ENCODE results near the gene STAC3.
"Not testable (repeated sequence)": the region's sequence is repeated elsewhere in the genome, so short reads cannot be mapped to it uniquely, and the experiment has no call there.

STAC3 gene

GRCh38 chr12:57250956-57251355 is at the start of gene STAC3:
Gene STAC3 (minus strand): TSS chr12:57251187. CDS start chr12:57249636, 1,551 bp downstream.
- Histone ChIP-seq H3K4me1 (ENCODE audit: low read length) (peaks cover 12% of the 10 kb centered on the region), H2AFZ (ENCODE audit: low read depth, low read length) (no peak within 1 kb of the TSS), H3K9ac (ENCODE audit: low read length) (no peak within 1 kb of the TSS), H3K36me3 (replicated peaks; ENCODE audit: low read depth, low read length) (peaks cover 4% of the 10 kb centered on the region), H4K20me1 (ENCODE audit: insufficient read depth, low read length) (no peaks in the 10 kb centered on the region), H3K27me3 (ENCODE audit: low read depth, low read length) (no peaks in the 10 kb centered on the region), H3K4me3 (ENCODE audit: low read length) (no peak within 1 kb of the TSS), H3K79me2 (ENCODE audit: low read length) (no peaks in the 10 kb centered on the region), H3K4me2 (ENCODE audit: low read length) (no peak within 1 kb of the TSS), H3K27ac (ENCODE audit: low read length) (no peak within 1 kb of the TSS), H3K9me3 (ENCODE audit: insufficient read depth, low read length) (no peaks in the 10 kb centered on the region)
- TF ChIP-seq CTCF (IDR thresholded peaks at IDR 0.05; ENCODE audit: low read depth, low read length) (no peak), EZH2phosphoT487 (IDR thresholded peaks at IDR 0.05; ENCODE audit: low read depth) (no peak)

- no peaks in the 10 kb centered on the region for H3K27me3 ChIP-seq (ENCODE audit: low read depth, low read length)
- no peaks in the 10 kb centered on the region for H3K4me1 ChIP-seq (ENCODE audit: low read length)
- no peak for TF ChIP-seq EZH2phosphoT487 (IDR thresholded peaks at IDR 0.05; ENCODE audit: low read depth)
- no peak for TF ChIP-seq CTCF (IDR thresholded peaks at IDR 0.05; ENCODE audit: low read depth, low read length)
- H3K9me3 ChIP-seq (ENCODE audit: insufficient read depth, low read length): no peaks in the 10 kb centered on the region
- H3K4me3 ChIP-seq (ENCODE audit: low read length): no peak overlapping the region
- H3K9ac ChIP-seq (ENCODE audit: low read length): no peak overlapping the region
- no peak overlapping the region for H3K27ac ChIP-seq (ENCODE audit: low read length)
- no peak overlapping the region for H3K4me2 ChIP-seq (ENCODE audit: low read length)
- no peak overlapping the region for H2AFZ ChIP-seq (ENCODE audit: low read depth, low read length)
- no peaks in the 10 kb centered on the region for H4K20me1 ChIP-seq (ENCODE audit: insufficient read depth, low read length)
- H3K36me3 ChIP-seq (replicated peaks; ENCODE audit: low read depth, low read length): peaks cover 10% of the 10 kb centered on the region
- H3K79me2 ChIP-seq (ENCODE audit: low read length): no peaks in the 10 kb centered on the region
These were observed 48.6 kb upstream of the STAC3 start for GRCh38 chr12:57299514-57300016.

- Histone ChIP-seq H3K79me2 (ENCODE audit: low read length) (no peaks in the 10 kb centered on the region), H3K4me1 (ENCODE audit: low read length) (no peaks in the 10 kb centered on the region), H3K9ac (ENCODE audit: low read length) (no peak overlapping the region), H4K20me1 (ENCODE audit: insufficient read depth, low read length) (no peaks in the 10 kb centered on the region), H3K4me3 (ENCODE audit: low read length) (no peak overlapping the region), H3K9me3 (ENCODE audit: insufficient read depth, low read length) (no peaks in the 10 kb centered on the region), H3K36me3 (replicated peaks; ENCODE audit: low read depth, low read length) (peaks cover 7% of the 10 kb centered on the region), H3K4me2 (ENCODE audit: low read length) (no peak overlapping the region), H2AFZ (ENCODE audit: low read depth, low read length) (no peak overlapping the region), H3K27me3 (ENCODE audit: low read depth, low read length) (no peaks in the 10 kb centered on the region), H3K27ac (ENCODE audit: low read length) (no peak overlapping the region)
- no peak for TF ChIP-seq CTCF (IDR thresholded peaks at IDR 0.05; ENCODE audit: low read depth, low read length)
These were observed 45.3 kb upstream of the STAC3 start for GRCh38 chr12:57296291-57296690.

GRCh38 chr12:57282073-57282472 is 31.1 kb upstream of the STAC3 start:
- H3K27ac ChIP-seq (ENCODE audit: low read length); H3K79me2 ChIP-seq (ENCODE audit: low read length); H3K9ac ChIP-seq (ENCODE audit: low read length); H2AFZ ChIP-seq (ENCODE audit: low read depth, low read length); H3K27me3 ChIP-seq (ENCODE audit: low read depth, low read length); H3K9me3 ChIP-seq (ENCODE audit: insufficient read depth, low read length); H4K20me1 ChIP-seq (ENCODE audit: insufficient read depth, low read length); H3K4me2 ChIP-seq (ENCODE audit: low read length); H3K4me1 ChIP-seq (ENCODE audit: low read length); H3K4me3 ChIP-seq (ENCODE audit: low read length): not testable (repeated sequence)
- H3K36me3 ChIP-seq (replicated peaks; ENCODE audit: low read depth, low read length): peaks cover 11% of the 10 kb centered on the region
